Measurements from ENCODE around the gene TARP.

Gene TARP

GRCh38 chr7:38273286-38273995 is at the start of gene TARP:
TARP (minus strand) TSS chr7:38273636.
- DNase-seq: no peak

GRCh38 chr7:38323156-38323555 is 49.7 kb upstream of the TARP start:
- DNase-seq: no peak

- DNase-seq: no peak
These were observed 49.0 kb upstream of the TARP start for GRCh38 chr7:38322461-38322860.

GRCh38 chr7:38321967-38322366 is 48.5 kb upstream of the TARP start:
- DNase-seq: no peak

- DNase-seq: peak; percentile 97
These were observed 48.1 kb upstream of the TARP start for GRCh38 chr7:38321515-38321944.

- DNase-seq: no peak
These were observed 47.6 kb upstream of the TARP start for GRCh38 chr7:38321050-38321449.

- no peak for DNase-seq
These were observed 46.4 kb upstream of the TARP start for GRCh38 chr7:38319873-38320272.

GRCh38 chr7:38318803-38319416 is 45.5 kb upstream of the TARP start:
- DNase-seq: peak; percentile 67

GRCh38 chr7:38318241-38318640 is 44.8 kb upstream of the TARP start:
- DNase-seq: peak; percentile 74

GRCh38 chr7:38317515-38317914 is 44.1 kb upstream of the TARP start:
- no peak for DNase-seq

GRCh38 chr7:38316733-38317360 is 43.4 kb upstream of the TARP start:
- peak; percentile 47 for DNase-seq

- no peak for DNase-seq
These were observed 42.0 kb upstream of the TARP start for GRCh38 chr7:38315410-38315809.

- peak; percentile 87 for DNase-seq
These were observed 39.4 kb upstream of the TARP start for GRCh38 chr7:38312821-38313220.

GRCh38 chr7:38311329-38311937 is 38.0 kb upstream of the TARP start:
- peak; percentile 40 for DNase-seq

- peak; percentile 46 for DNase-seq
These were observed 37.2 kb upstream of the TARP start for GRCh38 chr7:38310591-38311101.

- no peak for DNase-seq
These were observed 36.1 kb upstream of the TARP start for GRCh38 chr7:38309555-38309954.

- DNase-seq: peak; percentile 62
These were observed 34.7 kb upstream of the TARP start for GRCh38 chr7:38308140-38308539.

GRCh38 chr7:38307640-38308039 is 34.2 kb upstream of the TARP start:
- DNase-seq: peak; percentile 40

GRCh38 chr7:38306914-38307313 is 33.5 kb upstream of the TARP start:
- peak; percentile 46 for DNase-seq

- DNase-seq: no peak
These were observed 32.7 kb upstream of the TARP start for GRCh38 chr7:38306171-38306570.

- no peak for DNase-seq
These were observed 30.4 kb upstream of the TARP start for GRCh38 chr7:38303866-38304265.

GRCh38 chr7:38300175-38300574 is 26.7 kb upstream of the TARP start:
- DNase-seq: no peak

GRCh38 chr7:38299275-38299931 is 26.0 kb upstream of the TARP start:
- no peak for DNase-seq

Data from inflammatory macrophage treated with lipopolysaccharide for 4 hours (primary cell).